ENCODE results near the gene SINHCAF.

The SINHCAF gene

GRCh38 chr12:31324116-31324844, 1.7 kb downstream of the SINHCAF start:
- Mint-ChIP-seq H3K27ac (peak overlapping the region; percentile 98), H3K4me1 (ENCODE audit: low read depth in 2 of 2) (peaks cover 29 to 61% of the 10 kb centered on the region in 2 donors), H3K9me3 (no peaks in the 10 kb centered on the region), H3K36me3 (ENCODE audit: insufficient read depth) (peaks cover 21% of the 10 kb centered on the region), H3K4me3 (peak overlapping the region; percentile 89 to 90), H3K27me3 (no peaks in the 10 kb centered on the region)
- peak; percentile 63 for ATAC-seq (replicated peaks)
- peak in 2 of 3 experiments; percentile 71 to 74 for DNase-seq

GRCh38 chr12:31323391-31324115, 2.4 kb downstream of the SINHCAF start:
- no peaks in the 10 kb centered on the region for H3K27me3 Mint-ChIP-seq
- ATAC-seq (replicated peaks), result peak; percentile 37
- H3K9me3 Mint-ChIP-seq, result no peaks in the 10 kb centered on the region
- H3K36me3 Mint-ChIP-seq (ENCODE audit: insufficient read depth), result peaks cover 21% of the 10 kb centered on the region
- H3K4me3 Mint-ChIP-seq, result peak overlapping the region; percentile 89 to 90
- H3K4me1 Mint-ChIP-seq (ENCODE audit: low read depth in 2 of 2), result peaks cover 30 to 66% of the 10 kb centered on the region in 2 donors
- peak overlapping the region; percentile 98 for H3K27ac Mint-ChIP-seq
- peak; percentile 52 to 72 (median 53) for DNase-seq

- peak overlapping the region; percentile 89 to 90 for H3K4me3 Mint-ChIP-seq
- H3K27ac Mint-ChIP-seq, result peak overlapping the region; percentile 98
- no peak for DNase-seq
- H3K36me3 Mint-ChIP-seq (ENCODE audit: insufficient read depth), result peaks cover 21% of the 10 kb centered on the region
- no peaks in the 10 kb centered on the region for H3K9me3 Mint-ChIP-seq
- no peaks in the 10 kb centered on the region for H3K27me3 Mint-ChIP-seq
- H3K4me1 Mint-ChIP-seq (ENCODE audit: low read depth in 2 of 2), result peaks cover 36 to 73% of the 10 kb centered on the region in 2 donors
- ATAC-seq (replicated peaks), result no peak
Measured at GRCh38 chr12:31322801-31323207, 3.1 kb downstream of the SINHCAF start.

- peaks cover 39 to 73% of the 10 kb centered on the region in 2 donors for H3K4me1 Mint-ChIP-seq (ENCODE audit: low read depth in 2 of 2)
- ATAC-seq (replicated peaks) (no peak), DNase-seq (no peak)
- H3K27me3 Mint-ChIP-seq, result no peaks in the 10 kb centered on the region
- peaks cover 21% of the 10 kb centered on the region for H3K36me3 Mint-ChIP-seq (ENCODE audit: insufficient read depth)
- peak overlapping the region in 1 of 2 donors; percentile 18 for H3K4me3 Mint-ChIP-seq
- H3K27ac Mint-ChIP-seq, result peak overlapping the region in 1 of 2 donors; percentile 54
- H3K9me3 Mint-ChIP-seq, result no peaks in the 10 kb centered on the region
Measured at GRCh38 chr12:31321897-31322228, 4.1 kb downstream of the SINHCAF start.

GRCh38 chr12:31321186-31321896, 4.6 kb downstream of the SINHCAF start:
- peak overlapping the region in 1 of 2 donors; percentile 54 for H3K27ac Mint-ChIP-seq
- no peak for DNase-seq
- no peak for ATAC-seq (replicated peaks)
- H3K27me3 Mint-ChIP-seq, result no peaks in the 10 kb centered on the region
- H3K36me3 Mint-ChIP-seq (ENCODE audit: insufficient read depth), result peaks cover 21% of the 10 kb centered on the region
- H3K4me3 Mint-ChIP-seq, result peak overlapping the region in 1 of 2 donors; percentile 18
- no peaks in the 10 kb centered on the region for H3K9me3 Mint-ChIP-seq
- H3K4me1 Mint-ChIP-seq (ENCODE audit: low read depth in 2 of 2), result peaks cover 37 to 72% of the 10 kb centered on the region in 2 donors

GRCh38 chr12:31318657-31319269, 7.2 kb downstream of the SINHCAF start:
- H3K9me3 Mint-ChIP-seq, result no peaks in the 10 kb centered on the region
- peaks cover 10% of the 10 kb centered on the region for H3K36me3 Mint-ChIP-seq (ENCODE audit: insufficient read depth)
- H3K4me1 Mint-ChIP-seq (ENCODE audit: low read depth in 2 of 2), result peaks cover 32 to 67% of the 10 kb centered on the region in 2 donors
- peak overlapping the region; percentile 73 to 89 for H3K4me3 Mint-ChIP-seq
- H3K27me3 Mint-ChIP-seq, result no peaks in the 10 kb centered on the region
- peak overlapping the region in 1 of 2 donors; percentile 95 for H3K27ac Mint-ChIP-seq
- ATAC-seq (replicated peaks), result no peak
- DNase-seq, result no peak

- no peak for DNase-seq
- Mint-ChIP-seq H3K36me3 (ENCODE audit: insufficient read depth) (peaks cover 9% of the 10 kb centered on the region), H3K4me1 (ENCODE audit: low read depth in 2 of 2) (peaks cover 28 to 58% of the 10 kb centered on the region in 2 donors), H3K27ac (peak overlapping the region; percentile 68 to 95), H3K4me3 (peak overlapping the region; percentile 73 to 89), H3K27me3 (no peaks in the 10 kb centered on the region), H3K9me3 (no peaks in the 10 kb centered on the region)
- peak; percentile 79 for ATAC-seq (replicated peaks)
Measured at GRCh38 chr12:31317471-31318395, 8.2 kb downstream of the SINHCAF start.

- Mint-ChIP-seq H3K9me3 (no peaks in the 10 kb centered on the region), H3K4me3 (peak overlapping the region; percentile 73 to 89), H3K36me3 (ENCODE audit: insufficient read depth) (peaks cover 9% of the 10 kb centered on the region), H3K27ac (peak overlapping the region; percentile 68 to 95), H3K4me1 (ENCODE audit: low read depth in 2 of 2) (peaks cover 28 to 51% of the 10 kb centered on the region in 2 donors), H3K27me3 (no peaks in the 10 kb centered on the region)
- DNase-seq (no peak), ATAC-seq (replicated peaks) (no peak)
Measured at GRCh38 chr12:31316891-31317290, 9.1 kb downstream of the SINHCAF start.

- Mint-ChIP-seq H3K27ac (peak overlapping the region in 1 of 2 donors; percentile 95), H3K4me3 (peak overlapping the region in 1 of 2 donors; percentile 89)
Measured at GRCh38 chr12:31315784-31316465, 10.0 kb downstream of the SINHCAF start.

GRCh38 chr12:31315044-31315715, 10.8 kb downstream of the SINHCAF start:
- DNase-seq, result no peak
- no peaks in the 10 kb centered on the region for H3K9me3 Mint-ChIP-seq
- H3K36me3 Mint-ChIP-seq (ENCODE audit: insufficient read depth), result peaks cover 9% of the 10 kb centered on the region
- no peaks in the 10 kb centered on the region for H3K27me3 Mint-ChIP-seq
- no peak overlapping the region for H3K4me3 Mint-ChIP-seq
- no peak overlapping the region for H3K27ac Mint-ChIP-seq
- peaks cover 26 to 34% of the 10 kb centered on the region in 2 donors for H3K4me1 Mint-ChIP-seq (ENCODE audit: low read depth in 2 of 2)
- no peak for ATAC-seq (replicated peaks)

More at GRCh38 chr12:31315784-31316465, 10.0 kb downstream of the SINHCAF start:
- H3K27me3 Mint-ChIP-seq, result no peaks in the 10 kb centered on the region
- ATAC-seq (replicated peaks) (no peak), DNase-seq (no peak)
- H3K36me3 Mint-ChIP-seq (ENCODE audit: insufficient read depth), result peaks cover 9% of the 10 kb centered on the region
- no peaks in the 10 kb centered on the region for H3K9me3 Mint-ChIP-seq
- H3K4me1 Mint-ChIP-seq (ENCODE audit: low read depth in 2 of 2), result peaks cover 26 to 42% of the 10 kb centered on the region in 2 donors

- Mint-ChIP-seq H3K4me1 (ENCODE audit: low read depth in 2 of 2) (peaks cover 8 to 24% of the 10 kb centered on the region in 2 donors), H3K4me3 (no peak overlapping the region), H3K27ac (no peak overlapping the region), H3K27me3 (no peaks in the 10 kb centered on the region), H3K36me3 (ENCODE audit: insufficient read depth) (peaks cover 19% of the 10 kb centered on the region), H3K9me3 (no peaks in the 10 kb centered on the region)
- DNase-seq (no peak), ATAC-seq (replicated peaks) (no peak)
Measured at GRCh38 chr12:31312431-31312830, 13.5 kb downstream of the SINHCAF start.
